GM12891 (cell line): ENCODE results near the gene SPTBN5.

Experiments
- DNase-seq: peaks from one replicate; pipeline ENCODE4 v3.0.0; 2011; ENCODE audit warnings: low spot score; ENCODE audit not compliant: insufficient read length
- FAIRE-seq: peaks from 2 replicates; lab custom pipeline; 2011; peaks lifted over from hg19 to GRCh38; lab: Jason Lieb, UNC
- PAX5 ChIP-seq: IDR thresholded peaks from 2 replicates; pipeline ENCODE4 v1.6.1; 2011; ENCODE audit warnings: low read length, moderate library complexity, mild to moderate bottlenecking; ENCODE audit not compliant: insufficient read depth, severe bottlenecking
- POLR2A ChIP-seq: IDR thresholded peaks from 2 replicates; pipeline ENCODE4 v1.6.1; 2011; ENCODE audit warnings: low read depth, low read length, control low read depth
- POLR2AphosphoS5 ChIP-seq: IDR thresholded peaks from 2 replicates; pipeline ENCODE4 v1.6.1; 2011; ENCODE audit warnings: low read depth, low read length, control low read depth
- POU2F2 ChIP-seq: IDR thresholded peaks from 2 replicates; pipeline ENCODE4 v1.6.1; 2011; ENCODE audit warnings: low read depth, mild to moderate bottlenecking, control low read depth, low read length, moderate library complexity
- SPI1 ChIP-seq: IDR thresholded peaks from 2 replicates; pipeline ENCODE4 v1.6.1; 2011; ENCODE audit warnings: low read depth, low read length, control low read depth
- TAF1 ChIP-seq: IDR thresholded peaks from 2 replicates; pipeline ENCODE4 v1.6.1; 2011; ENCODE audit warnings: low read depth, low read length, control low read depth

SPTBN5 gene

GRCh38 chr15:41877631-41878354, 16.1 kb downstream of the SPTBN5 start:
- TF ChIP-seq POLR2AphosphoS5 (no peak), SPI1 (no peak), TAF1 (no peak), PAX5 (no peak), POLR2A (no peak)
- no peak for DNase-seq
- no peak for FAIRE-seq

GRCh38 chr15:41876689-41877088, 17.2 kb downstream of the SPTBN5 start:
- TF ChIP-seq SPI1 (no peak), TAF1 (no peak), POLR2AphosphoS5 (no peak), POLR2A (no peak), PAX5 (no peak), POU2F2 (no peak)
- no peak for DNase-seq
- no peak for FAIRE-seq

- FAIRE-seq (no peak), DNase-seq (no peak)
- TF ChIP-seq SPI1: no peak
Measured at GRCh38 chr15:41876007-41876406, 17.8 kb downstream of the SPTBN5 start.

DNA sequence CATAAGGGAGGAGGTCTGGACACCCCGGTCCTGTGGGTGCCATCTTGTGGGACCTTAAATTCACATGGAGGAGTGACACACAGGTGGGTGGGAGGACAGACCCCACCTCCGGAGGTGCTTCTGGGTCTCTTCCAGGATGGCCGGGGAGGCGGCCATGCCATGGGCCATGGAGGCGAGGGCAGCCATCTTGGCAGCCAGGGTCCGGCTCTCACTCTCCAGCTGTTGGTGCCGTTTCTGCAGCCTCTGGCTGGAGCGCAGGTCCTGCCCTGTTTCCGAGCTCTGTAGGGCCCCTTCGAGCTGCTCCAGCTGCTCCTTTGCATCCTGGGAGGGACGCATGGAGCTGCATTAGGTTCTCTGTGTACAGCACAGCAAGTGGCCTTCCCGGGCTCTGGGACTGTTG, 19.1 kb downstream of the SPTBN5 start:
- TF ChIP-seq SPI1 (no peak), POU2F2 (no peak), POLR2A (no peak), PAX5 (no peak)
- DNase-seq (no peak), FAIRE-seq (no peak)

DNA sequence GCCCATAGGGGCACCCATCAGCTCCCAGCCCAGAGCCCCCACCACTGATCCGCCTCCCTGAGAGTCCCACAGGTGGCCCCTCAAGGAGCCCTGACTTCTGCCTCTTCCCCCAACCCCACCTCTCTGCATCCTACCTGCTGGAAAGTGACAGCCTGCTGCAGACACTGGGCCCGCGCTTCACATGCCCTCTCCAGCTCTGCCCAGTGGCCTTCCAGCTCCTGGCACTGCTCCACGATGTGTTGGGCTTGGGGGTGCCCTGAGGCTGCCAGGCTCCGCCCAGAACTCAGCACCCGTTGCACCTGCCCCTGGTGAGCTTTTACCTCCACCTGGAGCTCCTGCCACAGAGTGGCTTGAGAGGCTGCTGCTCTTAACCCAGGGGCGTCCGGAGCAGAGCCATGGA, 20.1 kb downstream of the SPTBN5 start:
- FAIRE-seq (no peak), DNase-seq (no peak)
- TF ChIP-seq POLR2AphosphoS5 (no peak), PAX5 (no peak), POU2F2 (no peak)

DNA sequence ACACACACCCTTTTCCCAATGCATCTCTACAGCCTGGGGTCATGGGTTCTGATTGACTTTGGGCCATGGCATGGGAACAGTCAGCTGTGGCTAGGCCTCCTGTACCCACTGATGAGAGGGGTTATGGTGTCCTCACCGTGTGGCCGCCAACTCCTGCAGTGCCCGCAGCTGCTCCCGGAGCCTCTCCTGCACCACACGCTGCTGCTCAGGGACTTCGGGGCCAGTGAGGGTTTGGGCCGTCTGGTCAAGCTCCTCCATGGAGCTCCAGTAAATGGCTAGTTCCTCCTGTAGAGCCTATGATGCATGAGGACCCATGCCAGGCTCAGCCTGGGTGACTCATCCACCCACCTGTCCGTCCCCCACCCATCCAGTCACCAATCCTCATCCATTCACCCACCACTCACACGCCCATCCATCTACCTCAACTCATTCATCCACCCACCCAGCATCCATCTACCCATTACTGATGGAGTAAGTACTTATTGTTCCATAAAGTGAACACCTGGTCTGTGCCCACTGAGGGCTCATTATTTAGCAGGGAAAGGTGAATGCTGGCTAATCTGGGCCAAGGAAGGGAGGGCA, 21.6 kb downstream of the SPTBN5 start:
- TF ChIP-seq TAF1 (no peak), SPI1 (no peak), POU2F2 (no peak), POLR2A (no peak), PAX5 (no peak), POLR2AphosphoS5 (no peak)
- no peak for DNase-seq
- FAIRE-seq: no peak

DNA sequence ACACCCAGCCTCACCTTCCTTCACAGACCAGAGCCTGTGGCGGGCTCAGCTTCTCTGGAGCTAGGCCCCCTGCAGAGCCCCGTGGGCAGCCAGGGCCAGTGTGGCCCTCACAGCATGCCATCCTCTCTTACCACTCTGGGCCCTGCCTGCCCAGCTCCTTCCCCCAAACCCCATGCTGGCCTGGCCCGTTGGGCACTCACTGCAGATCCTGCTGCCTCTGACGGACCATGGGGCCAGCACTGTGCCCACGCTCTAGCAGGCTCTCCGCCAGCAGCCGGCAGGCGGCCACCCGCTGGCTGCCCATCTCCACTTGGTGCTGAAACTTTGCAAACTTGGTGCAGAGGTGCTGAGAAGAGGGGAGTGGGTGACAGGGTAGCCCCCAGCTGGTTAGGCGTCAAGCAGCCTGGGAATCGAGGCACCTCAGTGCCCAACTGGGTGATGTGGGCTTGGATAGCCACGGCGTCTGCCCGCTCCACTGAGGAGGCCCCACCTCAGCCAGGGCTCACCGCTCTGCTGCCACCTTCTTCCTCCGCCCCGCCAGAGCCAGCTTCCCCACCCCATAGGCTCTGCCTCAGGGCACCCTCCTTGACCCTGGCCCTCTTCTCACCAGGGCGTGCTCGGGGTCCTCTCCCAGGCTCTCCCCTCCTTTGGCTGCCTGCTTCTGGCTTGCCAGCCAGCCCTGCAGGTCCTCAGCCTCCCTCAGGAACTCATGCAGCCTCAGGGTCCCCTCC, 22.5 kb downstream of the SPTBN5 start:
- no peak for TF ChIP-seq POLR2AphosphoS5
- TF ChIP-seq POLR2A: no peak
- TF ChIP-seq POU2F2: no peak
- no peak for TF ChIP-seq SPI1
- no peak for TF ChIP-seq TAF1
- TF ChIP-seq PAX5: no peak
- DNase-seq (no peak), FAIRE-seq (no peak)

DNA sequence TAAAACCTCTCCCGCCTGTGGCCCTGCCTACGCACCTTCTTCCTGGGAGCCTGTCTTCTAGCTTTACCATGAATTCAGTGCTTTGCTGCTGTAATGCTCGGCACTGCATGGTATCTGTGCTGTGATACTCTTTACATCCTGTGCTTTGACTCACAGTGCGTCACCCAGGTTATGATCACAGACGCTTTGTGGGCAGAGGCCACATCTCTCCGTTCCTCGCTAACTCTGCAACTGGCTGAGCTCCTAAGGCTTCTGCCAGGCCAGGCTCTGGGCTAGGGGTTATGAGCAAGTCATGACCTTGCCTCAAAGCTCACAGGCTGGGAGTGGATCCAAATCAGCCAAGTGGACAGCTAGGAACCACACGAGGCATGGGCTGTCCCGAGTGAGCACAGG, 23.2 kb downstream of the SPTBN5 start:
- FAIRE-seq (no peak), DNase-seq (no peak)
- no peak for TF ChIP-seq POLR2A
- no peak for TF ChIP-seq TAF1
- no peak for TF ChIP-seq PAX5
- TF ChIP-seq POLR2AphosphoS5: no peak
- TF ChIP-seq SPI1: no peak
- no peak for TF ChIP-seq POU2F2

DNA sequence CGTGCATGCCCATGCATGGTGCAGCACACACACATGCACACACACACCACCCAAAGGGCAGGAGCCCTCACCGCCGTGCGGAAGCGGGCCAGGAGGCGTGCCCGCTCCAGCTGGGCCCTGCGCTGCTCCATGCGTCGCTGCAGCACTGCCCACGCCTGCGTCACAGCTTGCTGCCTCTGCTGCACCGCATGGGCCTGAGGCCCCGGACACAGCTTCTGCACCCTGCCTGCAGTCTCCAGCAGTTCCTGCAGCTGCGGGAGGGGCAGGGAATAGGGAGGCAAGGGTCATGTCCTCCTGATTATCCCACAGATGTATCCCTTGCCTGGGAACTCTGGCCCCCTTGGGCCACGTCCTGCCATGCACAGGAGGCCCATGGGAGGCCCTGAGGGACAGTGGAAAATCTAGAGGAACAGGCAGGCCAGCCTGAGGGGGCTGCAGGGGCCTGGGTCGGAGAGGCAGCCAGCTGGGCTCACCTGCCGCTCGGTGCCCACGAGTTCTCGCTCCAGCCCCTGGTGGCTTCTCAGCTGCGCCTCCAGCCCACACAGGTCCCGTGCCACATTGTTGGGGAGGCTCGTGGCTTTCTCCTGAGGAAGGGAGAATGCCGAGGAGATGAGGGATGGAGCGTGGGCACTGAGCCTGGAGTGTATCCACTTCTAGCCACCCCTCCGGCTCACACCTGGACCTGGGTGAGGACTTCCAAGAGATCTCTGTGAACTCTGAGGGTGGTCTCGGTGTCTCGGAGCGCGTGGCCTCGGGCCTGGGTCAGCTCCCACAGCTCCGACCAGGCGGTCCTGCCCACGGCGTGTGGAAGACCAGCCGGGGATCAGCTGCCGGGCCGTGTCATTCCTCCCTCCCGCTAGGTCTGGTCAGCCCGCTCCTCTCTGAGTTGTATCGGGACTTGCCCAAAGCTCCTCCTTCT, 23.8 kb downstream of the SPTBN5 start:
- FAIRE-seq (no peak), DNase-seq (no peak)
- TF ChIP-seq SPI1 (no peak), POLR2AphosphoS5 (no peak), POLR2A (no peak)

- no peak for DNase-seq
- no peak for TF ChIP-seq SPI1
- no peak for TF ChIP-seq TAF1
- TF ChIP-seq POU2F2: no peak
- TF ChIP-seq POLR2AphosphoS5: no peak
- TF ChIP-seq PAX5: no peak
- no peak for TF ChIP-seq POLR2A
- no peak for FAIRE-seq
Measured at GRCh38 chr15:41868321-41868720, 25.5 kb downstream of the SPTBN5 start.
